ENCODE results near the gene SLC10A7.

- TF ChIP-seq CTCF (conservative IDR thresholded peaks at IDR 0.05; ENCODE audit: low read depth in 2 of 2) (no peak), EZH2 (IDR thresholded peaks at IDR 0.05; ENCODE audit: low read depth, unreplicated experiment) (no peak), STAT1 (IDR thresholded peaks at IDR 0.05; ENCODE audit: unreplicated experiment) (no peak), POLR2AphosphoS5 (IDR thresholded peaks at IDR 0.05; ENCODE audit: low read depth) (no peak), NANOG (IDR thresholded peaks at IDR 0.05; ENCODE audit: borderline replicate concordance) (no peak), REST (IDR thresholded peaks at IDR 0.05; ENCODE audit: unreplicated experiment) (no peak), EZH2phosphoT487 (IDR thresholded peaks at IDR 0.05; ENCODE audit: unreplicated experiment) (no peak), ETS1 (IDR thresholded peaks at IDR 0.05) (no peak), JUNB (IDR thresholded peaks at IDR 0.05; ENCODE audit: unreplicated experiment) (no peak), ZNF114 (CRISPR knock-in tag; IDR thresholded peaks at IDR 0.05) (no peak), CREB1 (CRISPR knock-in tag; IDR thresholded peaks at IDR 0.05; ENCODE audit: low read depth) (no peak), ZNF331 (CRISPR knock-in tag; IDR thresholded peaks at IDR 0.05; ENCODE audit: low read depth) (no peak), ZNF462 (CRISPR knock-in tag; IDR thresholded peaks at IDR 0.05) (no peak)
These were observed 63.1 kb downstream of the SLC10A7 start for GRCh38 chr4:146458594-146458993.

Measured in GM23338 (cell line).